NCI-H446 (cell line): ENCODE data around the gene PCDH7.
A peak's percentile ranks its signal among the peaks of the same experiment; 100 is the strongest.

Experiments
- DNase-seq, 2 experiments: peaks; one replicate each; lab custom pipeline; 2025; lab: John Stamatoyannopoulos, UW

The PCDH7 gene

GRCh38 chr4:30720021-30720660, at the start of gene PCDH7:
TSS of gene PCDH7 (plus strand) at chr4:30720369. CDS start at chr4:30721423, 1,054 bp downstream.
- DNase-seq: peak; percentile 44 to 74

- no peak for DNase-seq
These were observed 48.2 kb upstream of the PCDH7 start for GRCh38 chr4:30671926-30672448.

GRCh38 chr4:30696191-30696590, 24.0 kb upstream of the PCDH7 start:
- no peak for DNase-seq

- peak in 1 of 2 experiments; percentile 63 for DNase-seq
These were observed 5.6 kb upstream of the PCDH7 start for GRCh38 chr4:30714408-30715031.

GRCh38 chr4:30716158-30716557, 4.0 kb upstream of the PCDH7 start:
- peak in 1 of 2 experiments; percentile 51 for DNase-seq

- peak in 1 of 2 experiments; percentile 67 for DNase-seq
These were observed 3.4 kb upstream of the PCDH7 start for GRCh38 chr4:30716681-30717207.

- peak; percentile 65 to 68 for DNase-seq
These were observed 2.8 kb upstream of the PCDH7 start for GRCh38 chr4:30717208-30718020.

GRCh38 chr4:30718021-30718542, 2.1 kb upstream of the PCDH7 start:
- DNase-seq: peak; percentile 46 to 81

- peak in 1 of 2 experiments; percentile 48 for DNase-seq
These were observed 1.3 kb upstream of the PCDH7 start for GRCh38 chr4:30718641-30719453.

- peak; percentile 45 to 79 for DNase-seq
These were observed 632 bp upstream of the PCDH7 start for GRCh38 chr4:30719454-30720020.

GRCh38 chr4:30720661-30721184, 554 bp downstream of the PCDH7 start:
- DNase-seq: peak in 1 of 2 experiments; percentile 52

- peak in 1 of 2 experiments; percentile 44 for DNase-seq
These were observed 1.3 kb downstream of the PCDH7 start for GRCh38 chr4:30721185-30722091.

GRCh38 chr4:30722092-30722358, 1.9 kb downstream of the PCDH7 start:
- DNase-seq: no peak

- no peak for DNase-seq
These were observed 2.4 kb downstream of the PCDH7 start for GRCh38 chr4:30722359-30723200.

- DNase-seq: no peak
These were observed 3.2 kb downstream of the PCDH7 start for GRCh38 chr4:30723201-30723955.

GRCh38 chr4:30724247-30724646, 4.1 kb downstream of the PCDH7 start:
- DNase-seq: no peak

- no peak for DNase-seq
These were observed 5.4 kb downstream of the PCDH7 start for GRCh38 chr4:30725562-30725961.

- no peak for DNase-seq
These were observed 6.0 kb downstream of the PCDH7 start for GRCh38 chr4:30726090-30726675.
